ENCODE data around the gene CCDC90B. TPM values are rescaled to one million over a fixed set of nuclear protein-coding genes. Genes with fewer than 3 reads are reported as not detected.

The CCDC90B gene
- polyA plus RNA-seq, 1 donor (not counting 4 experiments of a cell fraction or from before 2014, with no cell fraction given), result 46.9 TPM

GRCh38 chr11:83257761-83258168, 28.4 kb downstream of the CCDC90B start:
- dilution Hi-C loops (cut with MboI; ENCODE audit: extremely low pct_ligation_motif_present, low sequenced_read_pairs), result no loop called here
- no peaks in the 10 kb centered on the region for H3K4me1 ChIP-seq (ENCODE audit: control insufficient read depth, extremely low read depth, insufficient read depth, low read length)

GRCh38 chr11:83256602-83257340, 29.4 kb downstream of the CCDC90B start:
- H3K36me3 ChIP-seq (ENCODE audit: control insufficient read depth in 2 of 2, extremely low read depth in 1 of 2, insufficient read depth in 2 of 2, low read length in 2 of 2), result peaks cover 3 to 4% of the 10 kb centered on the region in 2 experiments
- H3K9me3 ChIP-seq (ENCODE audit: control insufficient read depth, low read depth, low read length), result no peaks in the 10 kb centered on the region
- H3K27me3 ChIP-seq (ENCODE audit: control insufficient read depth, extremely low read depth, insufficient read depth, low read length), result no peaks in the 10 kb centered on the region
- no peaks in the 10 kb centered on the region for H3K4me1 ChIP-seq (ENCODE audit: control insufficient read depth, extremely low read depth, insufficient read depth, low read length)
- H2AFZ ChIP-seq (ENCODE audit: control insufficient read depth, low read length), result no peak overlapping the region
- H3K9me1 ChIP-seq (ENCODE audit: control insufficient read depth, extremely low read depth, insufficient read depth, low read length), result no peaks in the 10 kb centered on the region
- DNase-seq (ENCODE audit: low read depth, low spot score), result no peak
- FAIRE-seq, result no peak
- no peak overlapping the region for H3K9ac ChIP-seq (ENCODE audit: control insufficient read depth, extremely low read depth, insufficient read depth, low read length)
- dilution Hi-C loops (cut with MboI; ENCODE audit: extremely low pct_ligation_motif_present, low sequenced_read_pairs), result no loop called here
- no peaks in the 10 kb centered on the region for H3K79me2 ChIP-seq (ENCODE audit: control insufficient read depth, insufficient read depth, low read length)
- TF ChIP-seq CTCF (optimal IDR thresholded peaks at IDR 0.05 in 1 of 3, IDR thresholded peaks at IDR 0.05 in 1 of 3, conservative IDR thresholded peaks at IDR 0.05 in 1 of 3; ENCODE audit: extremely low read depth in 1 of 3, insufficient read depth in 2 of 3, low read length in 3 of 3) (no peak), EZH2 (IDR thresholded peaks at IDR 0.05; ENCODE audit: low read length) (no peak)
- H3K27ac ChIP-seq (ENCODE audit: control insufficient read depth, insufficient read depth, low read length), result no peak overlapping the region
- H3K4me2 ChIP-seq (ENCODE audit: control insufficient read depth, extremely low read depth, insufficient read depth, low read depth, low read length), result no peak overlapping the region
- H3K4me3 ChIP-seq (ENCODE audit: control insufficient read depth in 2 of 3, extremely low read depth in 1 of 3, insufficient read depth in 2 of 3, low read depth in 1 of 3, low read length in 3 of 3), result no peak overlapping the region
- H4K20me1 ChIP-seq (ENCODE audit: control insufficient read depth, extremely low read depth, insufficient read depth, low read length), result no peaks in the 10 kb centered on the region

More at GRCh38 chr11:83257761-83258168, 28.4 kb downstream of the CCDC90B start:
- peaks cover 4% of the 10 kb centered on the region in 2 experiments for H3K36me3 ChIP-seq (ENCODE audit: control insufficient read depth in 2 of 2, extremely low read depth in 1 of 2, insufficient read depth in 2 of 2, low read length in 2 of 2)
- no peak for DNase-seq (ENCODE audit: low read depth, low spot score)
- H2AFZ ChIP-seq (ENCODE audit: control insufficient read depth, low read length), result no peak overlapping the region
- H3K27me3 ChIP-seq (ENCODE audit: control insufficient read depth, extremely low read depth, insufficient read depth, low read length), result no peaks in the 10 kb centered on the region
- no peaks in the 10 kb centered on the region for H4K20me1 ChIP-seq (ENCODE audit: control insufficient read depth, extremely low read depth, insufficient read depth, low read length)
- no peak for FAIRE-seq
- no peaks in the 10 kb centered on the region for H3K9me1 ChIP-seq (ENCODE audit: control insufficient read depth, extremely low read depth, insufficient read depth, low read length)
- H3K4me2 ChIP-seq (ENCODE audit: control insufficient read depth, extremely low read depth, insufficient read depth, low read depth, low read length), result no peak overlapping the region
- no peak overlapping the region for H3K4me3 ChIP-seq (ENCODE audit: control insufficient read depth in 2 of 3, extremely low read depth in 1 of 3, insufficient read depth in 2 of 3, low read depth in 1 of 3, low read length in 3 of 3)
- no peaks in the 10 kb centered on the region for H3K9me3 ChIP-seq (ENCODE audit: control insufficient read depth, low read depth, low read length)
- no peak overlapping the region for H3K27ac ChIP-seq (ENCODE audit: control insufficient read depth, insufficient read depth, low read length)
- no peak overlapping the region for H3K9ac ChIP-seq (ENCODE audit: control insufficient read depth, extremely low read depth, insufficient read depth, low read length)
- no peaks in the 10 kb centered on the region for H3K79me2 ChIP-seq (ENCODE audit: control insufficient read depth, insufficient read depth, low read length)
- TF ChIP-seq CTCF (optimal IDR thresholded peaks at IDR 0.05 in 1 of 3, IDR thresholded peaks at IDR 0.05 in 1 of 3, conservative IDR thresholded peaks at IDR 0.05 in 1 of 3; ENCODE audit: extremely low read depth in 1 of 3, insufficient read depth in 2 of 3, low read length in 3 of 3) (no peak), EZH2 (IDR thresholded peaks at IDR 0.05; ENCODE audit: low read length) (no peak)

All from keratinocyte (primary cell).